Left renal cortex interstitium (tissue), 4 donors: ENCODE data around the gene DCAF12L2. TPM values are rescaled to one million over a fixed set of nuclear protein-coding genes. Genes with fewer than 3 reads are reported as not detected.
"Not testable (repeated sequence)": the region's sequence is repeated elsewhere in the genome, so short reads cannot be mapped to it uniquely, and the experiment has no call there.

Experiments used
- DNase-seq, 4 donors: peaks; one replicate each; pipeline ENCODE4 v3.0.0-alpha.2; 2013; ENCODE audit warnings: low read depth in 4 of 4, low spot score in 2 of 4, missing footprints in 1 of 4
- polyA plus RNA-seq, 4 donors: library from polyadenylated mRNA; unstranded; fragments of 120-200 nt; gene quantifications; one replicate each; pipeline ENCODE4 v1.2.1, GENCODE V29; 2013; ENCODE audit not compliant: insufficient read length in 4 of 4

The DCAF12L2 gene
- 1 to 10 TPM; 2.1 to 3.8 (median 2.2) TPM for polyA plus RNA-seq

DNA sequence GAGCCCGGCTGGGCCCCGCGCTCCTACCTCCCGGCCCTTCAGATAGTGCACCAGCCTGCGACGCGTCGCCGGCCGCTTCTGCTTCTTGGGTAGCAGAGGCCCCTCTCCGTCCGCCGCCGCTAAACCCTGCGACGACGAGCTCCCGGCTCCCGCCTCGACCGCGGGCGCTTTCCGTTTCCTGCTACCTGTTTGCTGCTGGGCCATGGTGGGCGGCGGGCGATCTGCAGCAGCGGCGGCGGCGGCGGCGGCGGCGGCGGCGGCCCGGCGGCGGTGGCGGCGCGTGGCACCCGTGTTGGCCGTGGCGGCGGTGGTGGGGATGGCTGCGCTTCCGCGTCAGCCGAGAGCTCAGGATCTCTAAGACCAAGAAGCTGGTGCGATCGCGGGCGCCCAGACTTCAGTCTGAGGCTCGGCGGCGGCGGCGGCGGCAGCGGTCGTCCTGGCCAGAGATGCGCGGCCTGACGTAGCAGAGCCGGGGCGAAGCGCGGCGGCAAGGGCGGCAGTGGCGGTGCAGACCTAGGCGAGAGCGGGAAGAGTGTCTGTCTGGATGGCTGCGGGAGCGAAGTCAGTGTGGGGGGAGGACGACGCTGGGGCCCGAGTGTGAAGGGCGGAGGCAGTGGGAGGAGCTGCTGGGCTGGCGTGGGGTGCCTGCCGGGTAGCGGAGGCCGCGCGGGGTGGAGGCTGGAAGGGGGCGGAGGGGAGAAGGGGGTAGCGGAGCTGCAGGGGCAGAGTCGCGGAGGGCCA is at the start of gene DCAF12L2:
Gene DCAF12L2, minus strand, starts transcription at position 569 of the 741 bp plus-strand sequence. Its CDS starts 365 bp downstream, at position 204.
- DNase-seq: peak in 1 of 4 donors; percentile 4

DNA sequence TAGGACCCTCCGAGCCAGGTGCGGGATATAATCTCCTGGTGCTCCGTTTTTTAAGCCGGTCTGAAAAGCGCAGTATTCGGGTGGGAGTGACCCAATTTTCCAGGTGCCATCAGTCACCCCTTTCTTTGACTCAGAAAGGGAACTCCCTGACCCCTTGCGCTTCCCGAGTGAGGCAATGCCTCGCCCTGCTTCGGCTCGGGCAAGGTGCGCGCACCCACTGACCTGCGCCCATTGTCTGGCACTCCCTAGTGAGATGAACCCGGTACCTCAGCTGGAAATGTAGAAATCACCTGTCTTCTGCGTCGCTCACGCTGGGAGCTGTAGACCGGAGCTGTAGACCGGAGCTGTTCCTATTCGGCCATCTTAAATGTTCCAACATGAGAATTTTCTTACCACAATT is 24.8 kb upstream of the DCAF12L2 start:
- DNase-seq: not testable (repeated sequence)

DNA sequence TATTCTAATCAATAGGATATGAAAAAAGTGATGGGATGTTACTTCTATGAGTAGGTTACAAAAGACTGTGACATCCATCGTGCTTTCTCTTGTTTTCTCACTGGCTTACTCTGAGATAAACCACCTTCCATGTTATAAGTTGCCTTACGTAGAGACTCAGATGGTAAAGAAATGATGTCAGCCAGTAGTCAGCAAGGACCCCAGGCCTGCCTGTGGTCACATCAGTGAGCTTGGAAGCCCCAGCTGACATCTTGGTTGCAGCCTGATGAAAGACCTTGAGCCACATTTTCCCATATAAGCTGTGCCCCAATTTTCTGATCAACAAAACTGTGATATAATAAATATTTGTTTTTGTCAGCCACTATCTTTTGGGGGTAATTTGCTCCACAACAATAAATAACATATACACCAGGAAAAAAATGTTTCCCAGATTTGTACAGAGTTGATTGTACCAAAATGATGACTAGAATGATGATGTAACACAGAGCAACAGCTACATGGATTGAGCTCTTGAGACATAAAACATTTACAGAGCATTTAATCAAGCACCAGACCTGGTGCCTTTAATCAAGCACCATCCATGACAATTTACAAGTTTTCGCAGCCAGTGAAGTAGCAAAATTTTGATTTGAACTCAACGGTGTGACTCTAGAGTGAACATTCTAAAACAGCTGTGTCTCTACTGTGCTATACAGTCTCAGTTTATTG is 11.2 kb upstream of the DCAF12L2 start:
- DNase-seq: no peak

DNA sequence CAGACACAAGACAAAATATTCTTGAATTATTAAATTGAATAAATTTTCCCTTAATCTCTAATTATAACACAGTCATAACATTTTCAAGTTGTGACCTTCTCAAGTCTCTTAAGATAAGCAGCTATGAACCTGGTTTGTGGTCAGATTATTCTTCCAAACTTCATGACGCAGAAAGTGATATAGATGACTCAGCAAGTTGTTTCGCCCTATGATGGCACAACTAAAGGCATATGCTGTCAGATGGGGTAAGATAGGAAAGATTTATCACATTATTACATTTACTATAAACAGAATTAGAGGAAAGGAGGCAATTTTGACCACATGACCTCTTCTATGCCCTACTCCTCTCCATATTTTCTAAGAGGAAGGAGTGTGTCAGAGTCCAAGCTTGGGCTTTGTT is 4.6 kb upstream of the DCAF12L2 start:
- no peak for DNase-seq

GRCh38 chrX:126167560-126167959 is 1.5 kb upstream of the DCAF12L2 start:
- no peak for DNase-seq

DNA sequence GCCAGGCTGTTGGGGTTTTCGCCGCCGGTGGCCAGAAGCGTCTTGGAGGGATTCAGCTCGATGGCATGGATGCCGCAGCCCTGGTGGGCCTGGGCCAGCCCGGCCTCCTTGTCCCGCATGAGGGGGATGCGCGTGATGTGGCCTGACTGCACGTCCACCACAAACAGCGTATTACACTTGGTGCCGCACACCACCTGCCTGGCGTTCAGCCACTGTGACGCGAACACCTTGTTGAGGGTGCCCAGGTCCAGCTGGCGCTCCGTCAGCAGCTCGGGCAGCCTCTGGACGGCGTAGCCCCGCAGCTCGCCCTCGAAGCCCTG is 728 bp downstream of the DCAF12L2 start:
- no peak for DNase-seq

DNA sequence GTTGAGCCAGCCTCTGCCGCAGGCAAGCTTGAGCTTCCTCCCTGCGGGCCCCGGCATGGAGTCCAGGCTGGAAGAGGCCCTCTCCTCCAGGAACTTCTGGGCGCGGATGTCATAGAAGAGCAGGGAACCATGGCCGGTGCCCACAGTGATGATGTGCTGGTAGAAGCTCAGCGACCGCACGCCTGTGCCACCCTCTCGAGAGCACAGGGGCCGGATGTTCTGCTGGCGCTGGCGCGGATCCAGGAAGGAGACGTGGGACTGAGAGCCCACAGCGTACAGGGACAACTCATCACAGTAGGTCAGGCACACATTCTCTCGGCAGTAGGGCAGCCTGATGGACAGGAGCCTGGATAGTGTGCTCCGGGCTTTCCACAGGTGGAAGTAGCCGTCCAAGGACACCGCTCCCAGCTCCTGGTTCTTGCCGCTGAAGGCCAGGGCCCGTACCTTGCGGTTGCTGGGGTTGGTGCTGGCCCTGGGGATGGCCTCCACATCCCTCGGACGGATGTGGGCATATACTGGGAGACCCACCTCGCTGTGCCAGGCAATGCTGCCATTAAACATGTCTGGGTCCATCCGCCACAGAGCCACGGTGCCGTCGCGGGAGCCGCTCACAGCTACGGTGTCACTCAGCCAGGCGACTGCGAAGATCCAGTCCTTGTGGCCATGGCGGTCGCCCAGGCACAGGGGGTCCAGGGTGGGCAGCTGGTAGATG is 1.2 kb downstream of the DCAF12L2 start:
- DNase-seq: no peak

- DNase-seq: no peak
Measured at GRCh38 chrX:126164226-126164625, 1.9 kb downstream of the DCAF12L2 start.

DNA sequence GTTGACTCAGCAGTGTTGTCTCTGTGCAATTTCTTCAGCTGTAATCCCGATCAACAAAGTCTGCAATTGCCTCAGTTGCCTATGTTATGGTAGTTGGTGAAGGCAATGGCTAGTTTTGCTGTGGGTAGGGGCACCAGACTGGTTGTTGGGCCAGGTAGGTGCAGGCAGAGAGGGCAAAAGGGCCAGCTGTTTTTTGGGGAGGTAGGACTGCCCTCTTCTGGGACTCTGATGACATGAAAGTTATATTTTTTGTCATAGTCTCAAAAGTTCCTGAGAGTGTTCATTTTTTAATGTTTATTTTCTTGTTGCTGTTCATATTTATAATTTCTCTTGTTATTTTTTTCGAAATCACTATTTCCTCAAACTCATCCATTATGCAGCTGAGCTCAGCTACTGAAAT is 25.1 kb downstream of the DCAF12L2 start:
- DNase-seq: no peak

- DNase-seq: no peak
Measured at GRCh38 chrX:126137899-126138298, 28.2 kb downstream of the DCAF12L2 start.

- no peak for DNase-seq
Measured at GRCh38 chrX:126124721-126125120, 41.4 kb downstream of the DCAF12L2 start.
